ENCODE results near the gene CA7.

CA7 gene

DNA sequence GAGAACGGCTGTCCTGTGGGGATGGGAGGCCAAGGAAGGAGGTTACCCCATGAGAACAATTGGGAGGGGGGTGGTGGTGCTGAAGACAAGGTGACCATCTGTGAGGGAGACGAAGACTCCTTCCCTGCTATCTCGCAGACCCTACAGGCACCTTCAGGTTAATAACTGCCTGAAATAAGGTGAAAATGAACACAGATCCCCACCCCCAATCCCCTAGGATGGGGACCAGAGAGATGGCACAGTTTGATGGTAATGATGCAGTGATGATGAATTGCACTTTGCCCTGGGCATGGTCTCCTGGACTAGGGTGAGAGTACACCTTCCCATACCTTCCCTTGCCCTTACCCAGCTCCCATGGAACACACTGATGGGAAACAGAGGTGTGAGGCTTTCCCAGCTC lies 12.0 kb upstream of the CA7 start:
- TF ChIP-seq, protein P1, sequence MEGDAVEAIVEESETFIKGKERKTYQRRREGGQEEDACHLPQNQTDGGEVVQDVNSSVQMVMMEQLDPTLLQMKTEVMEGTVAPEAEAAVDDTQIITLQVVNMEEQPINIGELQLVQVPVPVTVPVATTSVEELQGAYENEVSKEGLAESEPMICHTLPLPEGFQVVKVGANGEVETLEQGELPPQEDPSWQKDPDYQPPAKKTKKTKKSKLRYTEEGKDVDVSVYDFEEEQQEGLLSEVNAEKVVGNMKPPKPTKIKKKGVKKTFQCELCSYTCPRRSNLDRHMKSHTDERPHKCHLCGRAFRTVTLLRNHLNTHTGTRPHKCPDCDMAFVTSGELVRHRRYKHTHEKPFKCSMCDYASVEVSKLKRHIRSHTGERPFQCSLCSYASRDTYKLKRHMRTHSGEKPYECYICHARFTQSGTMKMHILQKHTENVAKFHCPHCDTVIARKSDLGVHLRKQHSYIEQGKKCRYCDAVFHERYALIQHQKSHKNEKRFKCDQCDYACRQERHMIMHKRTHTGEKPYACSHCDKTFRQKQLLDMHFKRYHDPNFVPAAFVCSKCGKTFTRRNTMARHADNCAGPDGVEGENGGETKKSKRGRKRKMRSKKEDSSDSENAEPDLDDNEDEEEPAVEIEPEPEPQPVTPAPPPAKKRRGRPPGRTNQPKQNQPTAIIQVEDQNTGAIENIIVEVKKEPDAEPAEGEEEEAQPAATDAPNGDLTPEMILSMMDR (IDR thresholded peaks at IDR 0.05; ENCODE audit: low read depth, low read length) = no peak
- H3K4me3 ChIP-seq (ENCODE audit: low read depth, low read length) = no peak overlapping the region
- no peak for DNase-seq
- peaks cover 6% of the 10 kb centered on the region for H3K36me3 ChIP-seq
- H3K9me3 ChIP-seq = no peaks in the 10 kb centered on the region
- no peaks in the 10 kb centered on the region for H3K27me3 ChIP-seq
- H3K4me1 ChIP-seq = peaks cover 3% of the 10 kb centered on the region

DNA sequence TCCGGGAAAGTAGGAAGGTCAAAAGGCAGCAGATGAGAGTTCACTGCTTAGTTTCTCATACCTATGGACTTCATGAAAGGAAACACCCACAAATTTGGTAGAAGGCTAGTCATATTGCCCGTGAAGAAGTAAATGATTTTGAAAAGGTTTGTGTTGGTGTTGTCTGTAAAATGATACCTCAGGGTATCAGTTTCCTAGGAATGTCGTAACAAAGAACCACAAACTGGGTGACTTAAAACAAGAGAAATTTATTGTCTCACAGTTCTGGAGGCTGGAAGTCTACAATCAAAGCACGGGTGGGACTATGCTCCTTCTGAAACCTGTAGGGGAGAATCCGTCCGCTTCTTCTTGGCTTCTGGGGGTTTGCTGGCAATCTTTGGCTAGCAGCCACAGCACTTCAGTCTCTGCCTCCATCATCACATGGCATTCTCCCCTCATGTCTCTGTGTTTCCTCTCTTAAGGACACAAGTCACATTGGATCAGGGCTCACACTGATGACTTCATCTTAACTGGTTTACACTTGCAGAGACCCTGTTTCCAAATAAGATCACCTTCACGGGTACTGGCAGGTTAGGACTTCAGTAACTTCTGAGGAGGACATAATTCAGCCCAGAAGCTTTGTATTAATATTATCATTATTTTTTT lies 11.4 kb upstream of the CA7 start:
- Histone ChIP-seq H3K27me3 (no peaks in the 10 kb centered on the region), H3K4me3 (ENCODE audit: low read depth, low read length) (no peak overlapping the region), H3K9me3 (no peaks in the 10 kb centered on the region), H3K36me3 (peaks cover 4% of the 10 kb centered on the region), H3K4me1 (peaks cover 3% of the 10 kb centered on the region)
- TF ChIP-seq, protein P1 (IDR thresholded peaks at IDR 0.05; ENCODE audit: low read depth, low read length) = no peak
- no peak for DNase-seq

DNA sequence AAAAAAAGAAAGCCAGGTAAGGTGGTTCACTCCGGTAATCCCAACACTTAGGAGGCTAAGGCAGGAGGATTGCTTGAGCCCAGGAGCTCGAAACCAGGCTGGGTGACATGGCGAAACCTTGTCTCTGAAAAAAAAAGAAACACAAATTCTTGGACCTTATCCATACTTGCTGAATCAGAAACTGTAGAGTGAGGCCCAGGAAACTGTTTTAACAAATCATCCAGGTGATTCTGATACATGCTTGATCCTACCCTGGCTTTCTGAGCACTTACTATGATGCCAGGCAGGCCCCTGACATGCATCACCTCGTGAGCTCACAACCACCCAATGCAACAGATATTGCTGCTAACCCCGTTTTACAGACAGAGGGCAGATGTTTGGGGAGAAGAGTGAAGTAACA lies 9.5 kb upstream of the CA7 start:
- no peaks in the 10 kb centered on the region for H3K27me3 ChIP-seq
- H3K4me3 ChIP-seq (ENCODE audit: low read depth, low read length) = no peak overlapping the region
- no peaks in the 10 kb centered on the region for H3K4me1 ChIP-seq
- no peaks in the 10 kb centered on the region for H3K36me3 ChIP-seq
- DNase-seq = no peak
- H3K9me3 ChIP-seq = no peaks in the 10 kb centered on the region
- TF ChIP-seq, protein P1 (IDR thresholded peaks at IDR 0.05; ENCODE audit: low read depth, low read length) = no peak

DNA sequence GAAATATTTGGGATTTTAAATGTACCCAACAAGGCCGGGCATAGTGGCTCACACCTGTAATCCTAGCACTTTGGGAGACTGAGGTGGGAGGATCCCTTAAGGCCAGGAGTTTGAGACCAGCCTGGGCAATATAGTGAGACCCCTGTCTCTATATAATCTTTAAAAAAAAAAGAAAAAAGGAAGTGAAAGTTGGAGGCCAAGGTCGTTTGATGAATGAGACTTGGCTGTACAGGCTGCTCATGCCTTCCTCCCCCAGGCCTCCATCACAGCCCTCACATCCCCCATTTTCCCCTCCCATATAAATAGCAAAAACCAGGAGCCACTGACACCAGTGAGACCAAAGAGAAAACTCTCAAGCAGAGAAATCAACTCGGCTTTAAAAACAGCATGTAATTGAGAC lies 3.3 kb upstream of the CA7 start:
- Histone ChIP-seq H3K4me1 (peaks cover 4% of the 10 kb centered on the region), H3K9me3 (no peaks in the 10 kb centered on the region), H3K36me3 (no peaks in the 10 kb centered on the region), H3K27me3 (peaks cover 28% of the 10 kb centered on the region), H3K4me3 (ENCODE audit: low read depth, low read length) (no peak overlapping the region)
- TF ChIP-seq, protein P1 (IDR thresholded peaks at IDR 0.05; ENCODE audit: low read depth, low read length) = no peak
- no peak for DNase-seq

DNA sequence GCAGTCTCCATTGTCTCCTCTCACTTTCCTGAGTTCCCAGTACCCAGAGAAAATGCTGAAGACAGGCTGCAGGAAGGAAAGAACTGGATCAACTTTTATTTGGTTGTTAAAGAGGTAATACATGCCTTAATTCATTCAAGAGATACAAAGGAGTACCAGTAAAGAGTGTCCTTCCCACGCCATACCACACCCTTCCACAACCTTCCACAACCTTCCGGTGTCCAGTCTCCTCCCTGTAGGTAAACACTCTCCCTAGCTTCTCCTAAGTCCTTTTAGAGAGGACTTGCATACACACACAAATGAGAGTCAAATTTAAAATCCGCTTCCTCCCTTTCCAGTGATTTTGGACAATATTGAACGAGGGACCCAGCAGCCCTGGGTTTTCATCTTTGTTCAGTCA lies 2.8 kb upstream of the CA7 start:
- Histone ChIP-seq H3K4me1 (peaks cover 4% of the 10 kb centered on the region), H3K9me3 (no peaks in the 10 kb centered on the region), H3K27me3 (peaks cover 31% of the 10 kb centered on the region), H3K36me3 (no peaks in the 10 kb centered on the region), H3K4me3 (ENCODE audit: low read depth, low read length) (no peak overlapping the region)
- TF ChIP-seq, protein P1 (IDR thresholded peaks at IDR 0.05; ENCODE audit: low read depth, low read length) = no peak
- DNase-seq = no peak

DNA sequence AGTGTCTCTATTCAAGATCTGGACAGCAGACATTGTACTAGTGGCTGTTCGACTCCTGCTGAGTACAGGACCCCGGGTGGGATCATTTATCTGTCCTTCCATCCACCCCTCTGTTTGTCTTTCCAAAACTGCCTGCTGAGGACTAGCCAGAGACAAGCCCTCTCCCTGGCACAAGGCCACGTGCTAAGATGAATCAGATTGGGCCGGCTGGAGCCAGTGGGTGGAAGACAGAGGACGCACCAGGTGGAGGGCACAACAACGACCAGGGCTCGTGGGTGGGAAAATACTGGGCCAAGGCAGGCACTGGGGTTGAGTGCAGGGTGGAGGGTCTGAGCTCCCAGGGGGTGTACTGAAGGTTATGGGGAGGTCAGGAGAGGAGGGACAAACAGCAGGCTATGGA lies 1.4 kb upstream of the CA7 start:
- TF ChIP-seq, protein P1 (IDR thresholded peaks at IDR 0.05; ENCODE audit: low read depth, low read length) = no peak
- Histone ChIP-seq H3K9me3 (no peaks in the 10 kb centered on the region), H3K27me3 (peaks cover 31% of the 10 kb centered on the region), H3K36me3 (no peaks in the 10 kb centered on the region), H3K4me3 (ENCODE audit: low read depth, low read length) (no peak overlapping the region), H3K4me1 (peaks cover 4% of the 10 kb centered on the region)
- DNase-seq = no peak
